SK-N-SH (cell line): ENCODE data around the gene DHDDS. TPM values are rescaled to one million over a fixed set of nuclear protein-coding genes. Genes with fewer than 3 reads are reported as not detected.
A peak's percentile ranks its signal among the peaks of the same experiment; 100 is the strongest.

Experiments
- CHD2 ChIP-seq: fragments of 150-350 bp; IDR thresholded peaks from 2 replicates; pipeline ENCODE4 v1.6.1; 2018; ENCODE audit warnings: low read length; ENCODE audit not compliant: partially characterized antibody
- ELF1 ChIP-seq: IDR thresholded peaks from 2 replicates; pipeline ENCODE4 v1.4.0; 2012
- EZH2phosphoT487 ChIP-seq: fragments of 200-600 bp; sonication (generic); IDR thresholded peaks from 2 replicates; pipeline ENCODE4 v1.6.1; 2017; ENCODE audit warnings: low read depth, mixed run types, mild to moderate bottlenecking, antibody characterized with exemption, moderate library complexity, borderline replicate concordance
- FOSL2 ChIP-seq: IDR thresholded peaks from 2 replicates; pipeline ENCODE4 v1.4.0; 2012; ENCODE audit warnings: low read depth, mild to moderate bottlenecking, moderate library complexity, borderline replicate concordance
- FOXJ3 ChIP-seq: sonication (generic); formaldehyde crosslinking; IDR thresholded peaks from 2 replicates; pipeline ENCODE4 v1.5.1; 2020; ENCODE audit warnings: mild to moderate bottlenecking, missing genetic modification reagents
- FOXM1 ChIP-seq: IDR thresholded peaks from 2 replicates; pipeline ENCODE4 v1.4.0; 2012; ENCODE audit warnings: low read depth, mild to moderate bottlenecking
- MAX ChIP-seq: IDR thresholded peaks from 2 replicates; pipeline ENCODE4 v1.4.0; 2012; ENCODE audit warnings: low read depth
- RAD21 ChIP-seq: IDR thresholded peaks from 2 replicates; pipeline ENCODE4 v1.6.1; 2012; ENCODE audit warnings: mild to moderate bottlenecking, low read length
- RXRA ChIP-seq: IDR thresholded peaks from 2 replicates; pipeline ENCODE4 v1.4.0; 2012; ENCODE audit warnings: low read depth, mild to moderate bottlenecking, borderline replicate concordance
- USF1 ChIP-seq: IDR thresholded peaks from 2 replicates; pipeline ENCODE4 v1.4.0; 2012; ENCODE audit warnings: low read depth, borderline replicate concordance
- USF2 ChIP-seq: fragments of 150-350 bp; IDR thresholded peaks from 2 replicates; pipeline ENCODE4 v1.6.1; 2017; ENCODE audit warnings: antibody characterized with exemption, low read length, low read depth, borderline replicate concordance
- YY1 ChIP-seq: IDR thresholded peaks from 2 replicates; pipeline ENCODE4 v1.4.0; 2012; ENCODE audit warnings: low read depth, mild to moderate bottlenecking
- polyA plus RNA-seq, 3 experiments: library from polyadenylated mRNA; depleted of rRNA; stranded (reverse); fragments of >200 nt; gene quantifications; 2 replicates each; pipeline ENCODE4 v1.2.3, GENCODE V29; 2012
- TF ChIP-seq, protein P1 (sequence below): IDR thresholded peaks from 2 replicates; pipeline ENCODE4 v1.6.1; 2012; ENCODE audit warnings: mild to moderate bottlenecking, low read depth, low read length, moderate library complexity

The DHDDS gene
- polyA plus RNA-seq, 1 of the 3 experiments (the other 2 are of a cell fraction): 25.0 TPM

DNA sequence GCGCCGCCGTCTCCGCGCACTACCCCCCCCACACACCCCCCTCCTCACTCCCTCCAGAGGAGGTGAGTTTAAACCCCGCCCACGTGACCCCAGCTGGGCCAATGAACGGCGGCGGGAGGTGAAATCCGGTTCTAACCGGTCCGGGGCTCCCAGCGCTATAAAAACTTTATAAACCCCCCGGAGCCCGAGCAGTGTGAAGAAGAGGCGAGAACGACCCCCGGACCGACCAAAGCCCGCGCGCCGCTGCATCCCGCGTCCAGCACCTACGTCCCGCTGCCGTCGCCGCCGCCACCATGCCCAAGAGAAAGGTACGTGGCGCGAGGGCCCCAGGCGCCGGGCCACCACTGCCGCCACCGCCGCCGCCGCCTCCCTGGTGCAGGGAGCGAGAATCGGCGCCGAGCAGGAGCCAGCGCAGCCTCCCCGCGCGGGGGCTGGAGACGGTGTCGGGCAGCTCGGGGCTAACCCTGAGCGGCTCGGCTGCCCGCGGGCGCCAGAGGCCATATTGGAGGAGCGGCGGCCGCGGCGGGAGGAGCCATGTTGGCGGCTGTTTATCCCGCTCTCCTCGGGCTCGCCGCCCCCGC lies 40.3 kb downstream of the DHDDS start, which contains the start of gene HMGN2 (continued):
- TF ChIP-seq FOSL2 (no peak), EZH2phosphoT487 (no peak), CHD2 (no peak), USF2 (peak; percentile 68), MAX (no peak; the same call in 1 of the 2 replicates), FOXM1 (0 out of 2 replicates have a peak, but pooled peaks have one; percentile 9), USF1 (peak; percentile 92), ELF1 (no peak), FOXJ3 (CRISPR knock-in tag) (no peak), YY1 (peak; percentile 83), RAD21 (no peak), RXRA (0 out of 2 replicates have a peak, but pooled peaks have one; percentile 14)
- TF ChIP-seq, protein P1, sequence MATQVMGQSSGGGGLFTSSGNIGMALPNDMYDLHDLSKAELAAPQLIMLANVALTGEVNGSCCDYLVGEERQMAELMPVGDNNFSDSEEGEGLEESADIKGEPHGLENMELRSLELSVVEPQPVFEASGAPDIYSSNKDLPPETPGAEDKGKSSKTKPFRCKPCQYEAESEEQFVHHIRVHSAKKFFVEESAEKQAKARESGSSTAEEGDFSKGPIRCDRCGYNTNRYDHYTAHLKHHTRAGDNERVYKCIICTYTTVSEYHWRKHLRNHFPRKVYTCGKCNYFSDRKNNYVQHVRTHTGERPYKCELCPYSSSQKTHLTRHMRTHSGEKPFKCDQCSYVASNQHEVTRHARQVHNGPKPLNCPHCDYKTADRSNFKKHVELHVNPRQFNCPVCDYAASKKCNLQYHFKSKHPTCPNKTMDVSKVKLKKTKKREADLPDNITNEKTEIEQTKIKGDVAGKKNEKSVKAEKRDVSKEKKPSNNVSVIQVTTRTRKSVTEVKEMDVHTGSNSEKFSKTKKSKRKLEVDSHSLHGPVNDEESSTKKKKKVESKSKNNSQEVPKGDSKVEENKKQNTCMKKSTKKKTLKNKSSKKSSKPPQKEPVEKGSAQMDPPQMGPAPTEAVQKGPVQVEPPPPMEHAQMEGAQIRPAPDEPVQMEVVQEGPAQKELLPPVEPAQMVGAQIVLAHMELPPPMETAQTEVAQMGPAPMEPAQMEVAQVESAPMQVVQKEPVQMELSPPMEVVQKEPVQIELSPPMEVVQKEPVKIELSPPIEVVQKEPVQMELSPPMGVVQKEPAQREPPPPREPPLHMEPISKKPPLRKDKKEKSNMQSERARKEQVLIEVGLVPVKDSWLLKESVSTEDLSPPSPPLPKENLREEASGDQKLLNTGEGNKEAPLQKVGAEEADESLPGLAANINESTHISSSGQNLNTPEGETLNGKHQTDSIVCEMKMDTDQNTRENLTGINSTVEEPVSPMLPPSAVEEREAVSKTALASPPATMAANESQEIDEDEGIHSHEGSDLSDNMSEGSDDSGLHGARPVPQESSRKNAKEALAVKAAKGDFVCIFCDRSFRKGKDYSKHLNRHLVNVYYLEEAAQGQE: peak; percentile 62
